K562 (cell line): ENCODE results near the gene ITGA11. TPM values are rescaled to one million over a fixed set of nuclear protein-coding genes. Genes with fewer than 3 reads are reported as not detected.

Experiments
- BCOR ChIP-seq: fragments of 450-650 bp; IDR thresholded peaks from 2 replicates; pipeline ENCODE4 v1.6.1; 2016
- CSDE1 ChIP-seq, 2 experiments: fragments of 450-650 bp; IDR thresholded peaks; 2 replicates each; pipeline ENCODE4 v1.6.1; 2016; ENCODE audit warnings: mild to moderate bottlenecking in 1 of 2
- HDAC3 ChIP-seq: fragments of 450-650 bp; IDR thresholded peaks from 2 replicates; pipeline ENCODE4 v1.6.1; 2018; ENCODE audit warnings: borderline replicate concordance, mild to moderate bottlenecking, moderate library complexity; ENCODE audit not compliant: partially characterized antibody
- MBD2 ChIP-seq: sonication (generic); IDR thresholded peaks from 2 replicates; pipeline ENCODE4 v1.6.1; 2016; ENCODE audit warnings: low read depth, borderline replicate concordance
- NFE2 ChIP-seq: IDR thresholded peaks from 2 replicates; pipeline ENCODE4 v1.6.1; 2014; ENCODE audit warnings: antibody characterized with exemption, low read depth
- NONO ChIP-seq, 2 experiments: fragments of 200-400 bp in 1 of 2; fragments of 450-650 bp in 1 of 2; formaldehyde crosslinking in 1 of 2; IDR thresholded peaks; 2 replicates each; pipeline ENCODE4 v1.6.1; 2017; ENCODE audit warnings: low read depth in 2 of 2, mild to moderate bottlenecking in 2 of 2, moderate library complexity in 2 of 2, low read length in 1 of 2
- PHB ChIP-seq: fragments of 250-450 bp; sonication (Bioruptor Pico); IDR thresholded peaks from 2 replicates; pipeline ENCODE4 v1.5.0; 2021
- SAFB2 ChIP-seq: fragments of 200-400 bp; formaldehyde crosslinking; IDR thresholded peaks from 2 replicates; pipeline ENCODE4 v1.6.1; 2018; ENCODE audit warnings: borderline replicate concordance, low read length, low read depth, moderate library complexity; ENCODE audit not compliant: severe bottlenecking
- SIN3A ChIP-seq, 2 experiments: fragments of 150-350 bp in 1 of 2; IDR thresholded peaks; 2 replicates each; pipeline ENCODE4 v1.6.1; 2011 to 2016; ENCODE audit warnings: borderline replicate concordance in 2 of 2, low read depth in 2 of 2, low read length in 2 of 2, mild to moderate bottlenecking in 2 of 2, moderate library complexity in 2 of 2; ENCODE audit not compliant: control insufficient read depth in 1 of 2
- TCF3 ChIP-seq: sonication (generic); formaldehyde crosslinking; IDR thresholded peaks from 2 replicates; pipeline ENCODE4 v1.4.0; 2020; ENCODE audit warnings: mild to moderate bottlenecking, missing genetic modification reagents
- TRIM24 ChIP-seq, 2 experiments: fragments of 450-650 bp; IDR thresholded peaks; 2 replicates each; pipeline ENCODE4 v1.6.1; 2016
- U2AF1 ChIP-seq: fragments of 200-400 bp; formaldehyde crosslinking; optimal IDR thresholded peaks from 2 replicates; pipeline ENCODE3; 2017; ENCODE audit warnings: mild to moderate bottlenecking, low read depth, low read length, moderate library complexity
- ZFX ChIP-seq: sonication (generic); formaldehyde crosslinking; IDR thresholded peaks from 2 replicates; pipeline ENCODE4 v1.8.0; 2022; ENCODE audit warnings: mild to moderate bottlenecking, missing genetic modification reagents, moderate library complexity
- ZNF197 ChIP-seq: fragments of 200-800 bp; sonication (Bioruptor generic); IDR thresholded peaks from 2 replicates; pipeline ENCODE4 v1.6.1; 2016; ENCODE audit warnings: low read depth, missing genetic modification characterization, missing compliant biosample characterization
- polyA plus RNA-seq, 8 experiments: library from polyadenylated mRNA; depleted of rRNA in 4 of 8; stranded (reverse) in 5 of 8; unstranded in 3 of 8; fragments of >200 nt; fragmentation: Nextera tagmentation in 2 of 8; fragmentation: Illumina TruSeq in 1 of 8; extraction: Ambion mirVana in 2 of 8; extraction: Trizol in 1 of 8; gene quantifications; 2 replicates each; pipeline versions ENCODE4 v1.2.1 to v1.2.3, GENCODE V29; 2011 to 2014; ENCODE audit warnings: inconsistent platforms in 1 of 8, missing spikeins in 1 of 8
- total RNA-seq, 7 experiments: library from RNA; depleted of rRNA in 6 of 7; stranded (reverse); fragments of >200 nt in 6 of 7; fragmentation: Illumina TruSeq in 2 of 7; extraction: Trizol in 2 of 7; gene quantifications; 2 replicates each; pipeline versions ENCODE4 v1.2.1 to v1.2.3, GENCODE V29; 2011 to 2021; ENCODE audit warnings: low replicate concordance in 1 of 7
- TF ChIP-seq, protein P1 (sequence below): fragments of 250-450 bp; sonication (Bioruptor Pico); IDR thresholded peaks from 2 replicates; pipeline ENCODE4 v1.9.0; 2021; ENCODE audit warnings: mild to moderate bottlenecking, inconsistent platforms
- TF ChIP-seq, protein P2 (sequence below): fragments of 250-450 bp; sonication (Bioruptor Pico); IDR thresholded peaks from 2 replicates; pipeline ENCODE4 v1.8.0; 2022; ENCODE audit warnings: inconsistent platforms, mild to moderate bottlenecking, moderate library complexity, borderline replicate concordance
- TF ChIP-seq, protein P3 (sequence below), 2 experiments: fragments of 450-650 bp; conservative IDR thresholded peaks; 2 replicates each; pipeline ENCODE4 v1.6.1; 2017; ENCODE audit warnings: mild to moderate bottlenecking in 2 of 2, moderate library complexity in 2 of 2

The ITGA11 gene
- total and polyA plus RNA-seq, 9 of the 15 experiments (the other 6 are each of a cell fraction or from before 2014, with no cell fraction given): 0.01 TPM; not detected in 8

DNA sequence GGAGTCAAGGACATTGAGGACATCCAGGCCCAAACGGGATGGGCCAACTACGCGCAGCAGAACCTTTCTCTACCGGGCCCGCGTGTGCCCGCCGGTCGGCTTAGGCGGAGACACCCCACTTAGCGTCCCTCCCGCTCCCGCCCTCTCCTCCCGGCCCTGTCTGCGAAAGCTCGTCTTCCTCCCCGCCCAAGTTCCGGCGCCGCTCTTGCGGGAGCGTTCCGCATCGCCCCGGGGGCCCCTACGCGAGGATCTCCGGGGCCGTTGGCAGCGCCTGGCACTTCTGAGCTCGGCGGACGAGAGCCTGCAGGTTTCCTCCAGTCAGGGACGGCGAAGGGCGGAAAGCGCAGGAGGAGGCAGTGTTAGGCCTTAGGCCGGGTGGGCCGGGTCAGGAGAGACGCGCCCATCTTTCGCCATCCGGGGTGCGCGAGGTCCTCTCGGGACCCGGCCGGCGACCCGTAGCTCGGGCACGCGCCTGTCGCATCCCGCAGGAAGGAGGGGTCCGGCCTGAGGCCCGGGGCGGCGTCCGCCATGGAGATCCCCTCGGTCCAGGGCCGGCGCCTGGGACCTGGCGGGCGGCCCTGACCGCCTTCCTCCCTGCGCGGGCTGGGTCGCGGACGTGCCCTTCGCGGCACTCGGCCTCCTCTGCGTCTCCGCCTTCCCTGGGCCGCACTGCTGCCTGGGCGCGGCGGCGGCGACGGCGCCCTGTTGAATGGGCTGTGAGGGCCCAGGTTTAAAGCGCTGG, 154.2 kb downstream of the ITGA11 start, which contains the start of gene FEM1B (continued):
- TF ChIP-seq, protein P1, sequence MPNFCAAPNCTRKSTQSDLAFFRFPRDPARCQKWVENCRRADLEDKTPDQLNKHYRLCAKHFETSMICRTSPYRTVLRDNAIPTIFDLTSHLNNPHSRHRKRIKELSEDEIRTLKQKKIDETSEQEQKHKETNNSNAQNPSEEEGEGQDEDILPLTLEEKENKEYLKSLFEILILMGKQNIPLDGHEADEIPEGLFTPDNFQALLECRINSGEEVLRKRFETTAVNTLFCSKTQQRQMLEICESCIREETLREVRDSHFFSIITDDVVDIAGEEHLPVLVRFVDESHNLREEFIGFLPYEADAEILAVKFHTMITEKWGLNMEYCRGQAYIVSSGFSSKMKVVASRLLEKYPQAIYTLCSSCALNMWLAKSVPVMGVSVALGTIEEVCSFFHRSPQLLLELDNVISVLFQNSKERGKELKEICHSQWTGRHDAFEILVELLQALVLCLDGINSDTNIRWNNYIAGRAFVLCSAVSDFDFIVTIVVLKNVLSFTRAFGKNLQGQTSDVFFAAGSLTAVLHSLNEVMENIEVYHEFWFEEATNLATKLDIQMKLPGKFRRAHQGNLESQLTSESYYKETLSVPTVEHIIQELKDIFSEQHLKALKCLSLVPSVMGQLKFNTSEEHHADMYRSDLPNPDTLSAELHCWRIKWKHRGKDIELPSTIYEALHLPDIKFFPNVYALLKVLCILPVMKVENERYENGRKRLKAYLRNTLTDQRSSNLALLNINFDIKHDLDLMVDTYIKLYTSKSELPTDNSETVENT (CRISPR knock-in tag): no peak
- TF ChIP-seq NONO (IDR thresholded peaks at IDR 0.05; ENCODE audit: low read depth in 2 of 2, low read length in 1 of 2) (peak; percentile 8 to 93), TCF3 (CRISPR knock-in tag) (peak; percentile 43), HDAC3 (peak; percentile 57), PHB (0 out of 2 replicates have a peak, but pooled peaks have one; percentile 35), TRIM24 (IDR thresholded peaks at IDR 0.05) (peak in 1 of 2 experiments; percentile 98; a peak in 2 of 4 replicates), ZNF197 (0 out of 2 replicates have a peak, but pooled peaks have one; percentile 77), CSDE1 (IDR thresholded peaks at IDR 0.05) (0 out of 4 replicates have a peak, but pooled peaks of 1 of the 2 experiments have one; percentile 4), SIN3A (IDR thresholded peaks at IDR 0.05; ENCODE audit: borderline replicate concordance in 2 of 2, control insufficient read depth in 1 of 2, low read depth in 2 of 2, low read length in 2 of 2) (peak in 1 of 2 experiments; percentile 14; a peak in 2 of 4 replicates), BCOR (peak; percentile 64; the same call in 1 of the 2 replicates), SAFB2 (no peak), U2AF1 (peak; percentile 96), MBD2 (peak; percentile 61), NFE2 (0 out of 2 replicates have a peak, but pooled peaks have one; percentile 7), ZFX (CRISPR knock-in tag) (peak; percentile 99)
- TF ChIP-seq, protein P2, sequence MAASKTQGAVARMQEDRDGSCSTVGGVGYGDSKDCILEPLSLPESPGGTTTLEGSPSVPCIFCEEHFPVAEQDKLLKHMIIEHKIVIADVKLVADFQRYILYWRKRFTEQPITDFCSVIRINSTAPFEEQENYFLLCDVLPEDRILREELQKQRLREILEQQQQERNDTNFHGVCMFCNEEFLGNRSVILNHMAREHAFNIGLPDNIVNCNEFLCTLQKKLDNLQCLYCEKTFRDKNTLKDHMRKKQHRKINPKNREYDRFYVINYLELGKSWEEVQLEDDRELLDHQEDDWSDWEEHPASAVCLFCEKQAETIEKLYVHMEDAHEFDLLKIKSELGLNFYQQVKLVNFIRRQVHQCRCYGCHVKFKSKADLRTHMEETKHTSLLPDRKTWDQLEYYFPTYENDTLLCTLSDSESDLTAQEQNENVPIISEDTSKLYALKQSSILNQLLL (CRISPR knock-in tag): no peak
- TF ChIP-seq, protein P3, sequence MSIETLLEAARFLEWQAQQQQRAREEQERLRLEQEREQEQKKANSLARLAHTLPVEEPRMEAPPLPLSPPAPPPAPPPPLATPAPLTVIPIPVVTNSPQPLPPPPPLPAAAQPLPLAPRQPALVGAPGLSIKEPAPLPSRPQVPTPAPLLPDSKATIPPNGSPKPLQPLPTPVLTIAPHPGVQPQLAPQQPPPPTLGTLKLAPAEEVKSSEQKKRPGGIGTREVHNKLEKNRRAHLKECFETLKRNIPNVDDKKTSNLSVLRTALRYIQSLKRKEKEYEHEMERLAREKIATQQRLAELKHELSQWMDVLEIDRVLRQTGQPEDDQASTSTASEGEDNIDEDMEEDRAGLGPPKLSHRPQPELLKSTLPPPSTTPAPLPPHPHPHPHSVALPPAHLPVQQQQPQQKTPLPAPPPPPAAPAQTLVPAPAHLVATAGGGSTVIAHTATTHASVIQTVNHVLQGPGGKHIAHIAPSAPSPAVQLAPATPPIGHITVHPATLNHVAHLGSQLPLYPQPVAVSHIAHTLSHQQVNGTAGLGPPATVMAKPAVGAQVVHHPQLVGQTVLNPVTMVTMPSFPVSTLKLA (conservative IDR thresholded peaks at IDR 0.05): peak; percentile 83 to 92
